Peyer's patch (tissue), 4 donors: Measurements from ENCODE around the gene KIAA0040.

ENCODE experiments used
- CTCF ChIP-seq, 6 experiments: fragments of 450-650 bp in 4 of 6; fragments of 200-600 bp in 2 of 6; sonication (generic) in 1 of 6; IDR thresholded peaks; one replicate each; pipeline ENCODE4 v1.5.1; 2017 to 2019; ENCODE audit warnings: antibody characterized with exemption in 6 of 6, mild to moderate bottlenecking in 3 of 6, moderate library complexity in 1 of 6
- POLR2A ChIP-seq, 2 donors: fragments of 450-650 bp; IDR thresholded peaks; one replicate each; pipeline ENCODE4 v1.5.1; 2017; ENCODE audit warnings: antibody characterized with exemption in 2 of 2, mild to moderate bottlenecking in 2 of 2, moderate library complexity in 2 of 2

DNA sequence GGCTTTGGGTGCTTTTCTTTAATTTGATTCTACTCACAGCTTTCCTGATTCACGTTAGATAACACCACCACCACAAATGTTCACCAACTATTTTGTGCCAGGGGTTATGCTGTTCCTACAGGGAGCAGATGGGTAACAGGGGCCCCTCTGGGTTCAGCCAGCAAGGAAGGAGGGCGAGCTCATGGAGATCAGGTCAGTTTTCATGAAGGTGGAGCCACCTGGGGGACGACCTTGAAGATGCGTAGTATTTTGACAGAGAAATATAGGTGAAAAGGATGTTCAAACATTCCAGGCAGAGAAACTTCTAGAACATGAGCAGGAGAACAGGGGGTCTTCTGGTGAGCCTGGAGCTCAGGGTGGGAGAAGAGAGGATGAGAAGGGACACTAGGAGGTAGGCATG lies 28.9 kb downstream of the KIAA0040 start:
- TF ChIP-seq CTCF (IDR thresholded peaks at IDR 0.05): no peak
- TF ChIP-seq POLR2A (IDR thresholded peaks at IDR 0.05): no peak
